IMR-90 (cell line): Measurements from ENCODE around the gene PAX8. TPM values are rescaled to one million over a fixed set of nuclear protein-coding genes. Genes with fewer than 3 reads are reported as not detected.

Experiments used
- ATAC-seq: fragments of 200-7000 bp; cut with Tn5 transposase; 2 replicates; pipeline ENCODE4 v1.9.1; 2020; ENCODE audit warnings: low read depth, mild to moderate bottlenecking, moderate library complexity
- BruUV-seq: library from RNA; stranded (reverse); fragments of 400-500 nt; replicated peaks from 2 replicates; lab custom pipeline; 2021; lab: Mats Ljungman, UMichigan
- CTCF ChIA-PET: fragments of 300-600 bp; formaldehyde crosslinking; extraction: SDS; loops from one replicate; lab custom pipeline; 2021; ENCODE audit warnings: antibody characterized with exemption; lab: Yijun Ruan, JAX
- POLR2A ChIA-PET: fragments of 300-600 bp; sonication (Branson Sonifier 250); formaldehyde crosslinking; loops from one replicate; lab custom pipeline; 2022; ENCODE audit warnings: antibody characterized with exemption; ENCODE audit not compliant: unreplicated experiment; lab: Charles Lee
- DNase-seq: peaks from one replicate; pipeline ENCODE4 v3.0.0; 2013
- H2AFZ ChIP-seq: replicated peaks from 2 replicates; pipeline ENCODE3; 2013; ENCODE audit warnings: low read length, mild to moderate bottlenecking; ENCODE audit not compliant: poor library complexity
- H2AK5ac ChIP-seq: 2 replicates; pipeline ENCODE4 v1.6.1; 2013; ENCODE audit warnings: low read depth, low read length, inconsistent platforms
- H2AK9ac ChIP-seq: replicated peaks from 2 replicates; pipeline ENCODE3; 2013; ENCODE audit warnings: mild to moderate bottlenecking, low read depth, low read length, moderate library complexity; ENCODE audit not compliant: poor library complexity
- H2BK120ac ChIP-seq: 2 replicates; pipeline ENCODE4 v1.6.1; 2013; ENCODE audit warnings: low read depth, low read length, inconsistent platforms
- H2BK15ac ChIP-seq: 3 replicates; pipeline ENCODE4 v1.6.1; 2013; ENCODE audit warnings: low read depth, low read length, inconsistent platforms
- H2BK20ac ChIP-seq: 2 replicates; pipeline ENCODE4 v1.6.1; 2013; ENCODE audit warnings: low read depth, mild to moderate bottlenecking, inconsistent platforms, low read length, moderate library complexity
- H2BK5ac ChIP-seq: 2 replicates; pipeline ENCODE4 v1.6.1; 2013; ENCODE audit warnings: mild to moderate bottlenecking, low read depth, low read length, inconsistent platforms; ENCODE audit not compliant: poor library complexity, severe bottlenecking
- H3K14ac ChIP-seq: replicated peaks from 2 replicates; pipeline ENCODE4 v1.6.1; 2013; ENCODE audit warnings: low read depth, low read length, inconsistent platforms
- H3K18ac ChIP-seq: 2 replicates; pipeline ENCODE4 v1.6.1; 2013; ENCODE audit warnings: low read depth, low read length, control low read depth
- H3K23ac ChIP-seq: 2 replicates; pipeline ENCODE4 v1.6.1; 2013; ENCODE audit warnings: low read depth, low read length, inconsistent platforms
- H3K27ac ChIP-seq: 2 replicates; pipeline ENCODE4 v1.5.1; 2013; ENCODE audit warnings: mild to moderate bottlenecking, control low read depth, low read length; ENCODE audit not compliant: insufficient read depth
- H3K27me3 ChIP-seq: 2 replicates; pipeline ENCODE4 v1.6.1; 2013; ENCODE audit warnings: low read length; ENCODE audit not compliant: control insufficient read depth, insufficient read depth
- H3K36me3 ChIP-seq: 2 replicates; pipeline ENCODE4 v1.6.1; 2013; ENCODE audit warnings: low read length, mixed read lengths; ENCODE audit not compliant: control insufficient read depth, insufficient read depth
- H3K4ac ChIP-seq: 2 replicates; pipeline ENCODE4 v1.6.1; 2013; ENCODE audit warnings: low read depth, low read length, inconsistent platforms
- H3K4me1 ChIP-seq: 2 replicates; pipeline ENCODE4 v1.6.1; 2013; ENCODE audit warnings: low read length, mixed read lengths; ENCODE audit not compliant: control insufficient read depth, insufficient read depth
- H3K4me2 ChIP-seq: 2 replicates; pipeline ENCODE4 v1.6.1; 2013; ENCODE audit warnings: low read depth, mild to moderate bottlenecking, control low read depth, low read length, moderate library complexity
- H3K4me3 ChIP-seq: 2 replicates; pipeline ENCODE4 v1.5.1; 2013; ENCODE audit warnings: low read depth, mild to moderate bottlenecking, control low read depth, low read length, moderate library complexity; ENCODE audit not compliant: insufficient read depth
- H3K56ac ChIP-seq: 2 replicates; pipeline ENCODE4 v1.6.1; 2013; ENCODE audit warnings: low read length, inconsistent platforms; ENCODE audit not compliant: insufficient read depth; ENCODE audit errors: extremely low read depth
- H3K79me1 ChIP-seq, 2 experiments: 2 replicates each; pipeline ENCODE4 v1.6.1; 2013; ENCODE audit warnings: low read length in 2 of 2, inconsistent platforms in 1 of 2, low read depth in 1 of 2
- H3K9ac ChIP-seq: 2 replicates; pipeline ENCODE4 v1.6.1; 2013; ENCODE audit warnings: low read depth, low read length, control low read depth
- H3K9me1 ChIP-seq: 2 replicates; pipeline ENCODE4 v1.6.1; 2013; ENCODE audit warnings: low read length, inconsistent platforms; ENCODE audit not compliant: insufficient read depth
- H3K9me3 ChIP-seq: 2 replicates; pipeline ENCODE4 v1.6.1; 2013; ENCODE audit warnings: low read length; ENCODE audit not compliant: control insufficient read depth, insufficient read depth
- H4K20me1 ChIP-seq: 2 replicates; pipeline ENCODE4 v1.6.1; 2013; ENCODE audit warnings: low read length, inconsistent platforms; ENCODE audit not compliant: insufficient read depth
- H4K5ac ChIP-seq: 2 replicates; pipeline ENCODE4 v1.6.1; 2013; ENCODE audit warnings: mild to moderate bottlenecking, low read depth, low read length, control low read depth
- H4K8ac ChIP-seq, 2 experiments: 2 replicates each; pipeline ENCODE4 v1.6.1; 2013; ENCODE audit warnings: low read depth in 2 of 2, low read length in 2 of 2, control low read depth in 1 of 2, inconsistent platforms in 1 of 2
- H4K91ac ChIP-seq: 2 replicates; pipeline ENCODE4 v1.6.1; 2013; ENCODE audit warnings: low read depth, low read length, inconsistent platforms; ENCODE audit not compliant: insufficient read depth
- MAFK ChIP-seq: IDR thresholded peaks from 2 replicates; pipeline ENCODE4 v1.6.1; 2012; ENCODE audit warnings: low read depth, low read length, improper control_type of control experiment
- WGBS, 2 experiments: methylation state at CpG; one replicate each; pipeline versions ENCODE4 v1.1.5 to v1.1.7; 2013; ENCODE audit warnings: missing lambda C conversion rate in 2 of 2; ENCODE audit not compliant: insufficient read length in 1 of 2; ENCODE audit errors: extremely low coverage in 2 of 2; 5-methylcytosine and 5-hydroxymethylcytosine counted together
- dilution Hi-C: fragments of 300-500 bp; cut with HindIII; formaldehyde crosslinking; loops from one replicate; pipeline ENCODE4 v1.14.3; 2018; ENCODE audit warnings: low sequenced_read_pairs; ENCODE audit not compliant: unreplicated experiment
- in situ Hi-C: fragments of 300-500 bp; cut with MboI; formaldehyde crosslinking; loops from 3 replicates; pipeline ENCODE4 v1.14.3; 2019; ENCODE audit warnings: low sequenced_read_pairs, inconsistent platforms, mixed read lengths
- intact Hi-C: fragments of 100-400 bp; cut with micrococcal nuclease; formaldehyde crosslinking; loops from 2 replicates; pipeline ENCODE4 v1.10.0; 2022
- polyA plus RNA-seq, 3 experiments: library from polyadenylated mRNA; depleted of rRNA; stranded (reverse); fragments of >200 nt; gene quantifications; 2 replicates each; pipeline ENCODE4 v1.2.3, GENCODE V29; 2012; ENCODE audit warnings: low replicate concordance in 1 of 3
- total RNA-seq: library from RNA; depleted of rRNA; stranded (reverse); fragments of >200 nt; gene quantifications from 2 replicates; pipeline ENCODE4 v1.2.3, GENCODE V29; 2012
- TF ChIP-seq, protein P1 (sequence below): fragments of 150-350 bp; IDR thresholded peaks from 2 replicates; pipeline ENCODE4 v1.6.1; 2017; ENCODE audit warnings: mild to moderate bottlenecking, antibody characterized with exemption, low read length, low read depth

The PAX8 gene
- total and polyA plus RNA-seq, 2 of the 4 experiments (the other 2 are of a cell fraction): 0.18 to 1.5 TPM

DNA sequence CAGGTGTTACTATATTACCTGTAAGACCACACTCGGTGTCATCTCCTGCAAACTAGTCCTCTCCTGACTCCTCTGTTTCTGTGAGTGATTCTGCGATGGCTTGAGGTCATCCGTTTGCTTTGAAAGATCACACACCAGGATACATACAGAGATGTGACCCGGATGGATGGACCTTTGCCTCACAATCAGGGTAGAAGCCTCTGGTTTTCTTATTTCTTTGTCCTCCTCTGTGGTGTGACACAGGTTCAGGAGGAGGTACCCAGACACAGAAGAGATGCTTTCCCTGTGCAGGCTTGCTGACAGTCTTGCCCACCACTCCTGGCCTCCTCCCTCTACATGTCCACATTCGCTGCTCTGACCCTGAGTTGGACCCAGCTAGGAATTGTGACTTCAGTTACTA, 70.3 kb downstream of the PAX8 start:
- Histone ChIP-seq H2BK15ac (peak overlapping the region; percentile 38; the same call in 1 of the 3 replicates), H3K18ac (peak overlapping the region; percentile 5; the same call in 1 of the 2 replicates), H3K27me3 (peaks cover 2% of the 10 kb centered on the region; the same call in 1 of the 2 replicates), H3K9me3 (no peaks in the 10 kb centered on the region), H3K36me3 (no peaks in the 10 kb centered on the region), H3K4me2 (no peak overlapping the region), H3K9ac (no peak overlapping the region), H3K4ac (peak overlapping the region; percentile 81), H3K23ac (peak overlapping the region; percentile 77), H3K9me1 (peaks cover 11% of the 10 kb centered on the region), H2BK20ac (peak overlapping the region; percentile 78), H3K56ac (no peak overlapping the region), H4K8ac (peak overlapping the region; percentile 62 to 72; a peak in 3 of 4 replicates), H2AFZ (peak overlapping the region; percentile 70), H3K79me1 (no peaks in the 10 kb centered on the region), H3K14ac (peak overlapping the region; percentile 87), H3K4me1 (peaks cover 15% of the 10 kb centered on the region), H3K4me3 (no peak overlapping the region), H2AK9ac (no peak overlapping the region), H2AK5ac (peak overlapping the region; percentile 88), H4K5ac (no peak overlapping the region), H2BK5ac (peak overlapping the region; percentile 66), H3K27ac (no peak overlapping the region), H4K91ac (0 out of 2 replicates have a peak overlapping the region, but pooled peaks have one; percentile 58), H4K20me1 (no peaks in the 10 kb centered on the region), H2BK120ac (peak overlapping the region; percentile 83)
- intact Hi-C loops (no loop called here), dilution Hi-C loops (no loop called here), in situ Hi-C loops (no loop called here)
- no TSS peak for BruUV-seq
- TF ChIP-seq, protein P1, sequence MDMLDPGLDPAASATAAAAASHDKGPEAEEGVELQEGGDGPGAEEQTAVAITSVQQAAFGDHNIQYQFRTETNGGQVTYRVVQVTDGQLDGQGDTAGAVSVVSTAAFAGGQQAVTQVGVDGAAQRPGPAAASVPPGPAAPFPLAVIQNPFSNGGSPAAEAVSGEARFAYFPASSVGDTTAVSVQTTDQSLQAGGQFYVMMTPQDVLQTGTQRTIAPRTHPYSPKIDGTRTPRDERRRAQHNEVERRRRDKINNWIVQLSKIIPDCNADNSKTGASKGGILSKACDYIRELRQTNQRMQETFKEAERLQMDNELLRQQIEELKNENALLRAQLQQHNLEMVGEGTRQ: no peak
- no peak for TF ChIP-seq MAFK
- 89% methylated on average over 2 of the region's 5 CpGs; no CpG with 5 or more reads in 1 of the 2 experiments for WGBS, 2 experiments
- ATAC-seq (no peak), DNase-seq (no peak)
- POLR2A ChIA-PET: no interaction called here
- CTCF ChIA-PET: no interaction called here
